Measurements from ENCODE around the gene ACER2. TPM values are rescaled to one million over a fixed set of nuclear protein-coding genes. Genes with fewer than 3 reads are reported as not detected.

ACER2 gene
- total RNA-seq, 1 experiment from 2014 or later = 9.6 TPM

DNA sequence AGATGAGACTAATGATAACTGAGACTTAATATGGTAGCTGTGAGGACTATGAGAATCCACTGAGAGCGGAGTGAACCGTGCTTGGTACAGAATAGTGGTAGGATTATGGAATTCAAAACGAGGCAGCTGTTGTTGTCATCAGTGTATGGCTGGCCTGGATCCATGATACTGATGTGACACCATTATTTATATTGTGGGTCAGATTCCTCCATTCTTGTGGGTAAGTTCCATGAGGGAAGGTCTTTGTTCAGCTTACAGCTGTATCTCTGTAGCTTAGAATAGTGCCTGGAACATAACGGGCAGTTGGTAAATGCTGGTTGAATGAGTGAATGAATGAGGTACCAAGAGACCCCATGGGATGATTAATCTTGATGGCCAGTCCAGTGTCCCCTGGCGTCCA lies 61.8 kb downstream of the ACER2 start:
- Histone ChIP-seq H3K27ac (ENCODE audit: insufficient read length, low read depth, low read length) (no peak overlapping the region), H3K9me3 (ENCODE audit: control insufficient read depth, low read depth, low read length) (no peaks in the 10 kb centered on the region), H3K56ac (ENCODE audit: insufficient read length, low read depth, low read length) (no peak overlapping the region), H3K18ac (ENCODE audit: insufficient read length, low read depth, low read length) (no peak overlapping the region), H3K4me2 (ENCODE audit: insufficient read depth, insufficient read length, low read length) (no peak overlapping the region), H4K20me1 (ENCODE audit: control insufficient read depth, insufficient read depth, insufficient read length) (no peaks in the 10 kb centered on the region), H3K9ac (ENCODE audit: extremely low read depth, insufficient read length, low read length) (no peak overlapping the region), H3K27me3 (ENCODE audit: insufficient read depth, low read length) (no peaks in the 10 kb centered on the region), H2BK12ac (ENCODE audit: insufficient read length, low read depth, low read length) (no peak overlapping the region), H2BK20ac (ENCODE audit: low read depth, low read length, poor library complexity, severe bottlenecking) (no peak overlapping the region), H2AFZ (ENCODE audit: low read length) (no peak overlapping the region), H3K79me1 (ENCODE audit: insufficient read depth, low read depth, low read length, poor library complexity, severe bottlenecking) (no peaks in the 10 kb centered on the region), H4K91ac (ENCODE audit: insufficient read length, low read depth, low read length) (no peak overlapping the region), H3K23ac (ENCODE audit: insufficient read length, low read depth, low read length) (no peak overlapping the region), H3K79me2 (ENCODE audit: insufficient read depth, low read length) (no peaks in the 10 kb centered on the region), H3K14ac (ENCODE audit: insufficient read depth, low read length) (no peak overlapping the region), H3T11ph (ENCODE audit: low read length) (no peak overlapping the region), H3K4me1 (ENCODE audit: insufficient read depth, low read length) (no peaks in the 10 kb centered on the region; the same call in 1 of the 2 replicates), H4K5ac (ENCODE audit: insufficient read length, low read depth, low read length) (no peak overlapping the region), H3K23me2 (ENCODE audit: insufficient read length, low read depth, low read length, poor library complexity, severe bottlenecking) (no peaks in the 10 kb centered on the region), H3K4ac (ENCODE audit: low read depth, low read length) (no peak overlapping the region), H4K8ac (replicated peaks; ENCODE audit: insufficient read length, low read depth, low read length) (no peak overlapping the region), H2BK120ac (ENCODE audit: low read depth, low read length, poor library complexity, severe bottlenecking) (no peak overlapping the region), H2BK15ac (ENCODE audit: low read depth, low read length) (no peak overlapping the region), H2BK5ac (ENCODE audit: insufficient read length, low read length) (no peak overlapping the region), H2AK5ac (ENCODE audit: insufficient read length, low read length) (no peak overlapping the region)
- Mint-ChIP-seq H3K9me3 (no peaks in the 10 kb centered on the region), H3K27me3 (ENCODE audit: low read depth) (no peaks in the 10 kb centered on the region), H3K4me3 (no peak overlapping the region), H3K36me3 (ENCODE audit: insufficient read depth in 1 of 3, low read depth in 3 of 3) (no peaks in the 10 kb centered on the region), H3K4me1 (peaks cover 7 to 9% of the 10 kb centered on the region in 2 experiments), H3K27ac (no peak overlapping the region)
- TF ChIP-seq CTCF (conservative IDR thresholded peaks at IDR 0.05) = no peak
- no peak for DNase-seq
- WGBS (ENCODE audit: extremely low coverage, insufficient read length, low lambda C conversion rate) = no CpG with 5 or more reads among the region's 5 CpGs

Data from H9 (cell line).